K562 (cell line): ENCODE measurements around the gene CLCNKA. TPM values are rescaled to one million over a fixed set of nuclear protein-coding genes. Genes with fewer than 3 reads are reported as not detected.
A peak's percentile ranks its signal among the peaks of the same experiment; 100 is the strongest.

Experiments used
- CEBPZ ChIP-seq: fragments of 150-350 bp; IDR thresholded peaks from 2 replicates; pipeline ENCODE4 v1.6.1; 2014; ENCODE audit warnings: low read depth, mild to moderate bottlenecking, low read length, borderline replicate concordance
- GABPB1 ChIP-seq: sonication (generic); formaldehyde crosslinking; IDR thresholded peaks from 2 replicates; pipeline ENCODE4 v1.8.0; 2022; ENCODE audit warnings: mild to moderate bottlenecking, missing genetic modification reagents
- HOXB6 ChIP-seq: fragments of 250-450 bp; sonication (Bioruptor Pico); IDR thresholded peaks from 2 replicates; pipeline ENCODE4 v1.5.1; 2022; ENCODE audit warnings: mild to moderate bottlenecking, borderline replicate concordance
- KDM1A ChIP-seq, 2 experiments: fragments of 450-650 bp; IDR thresholded peaks; 2 replicates each; pipeline ENCODE4 v1.6.1; 2016; ENCODE audit warnings: mild to moderate bottlenecking in 2 of 2
- LEF1 ChIP-seq: fragments of 450-650 bp; IDR thresholded peaks from 2 replicates; pipeline ENCODE4 v1.6.1; 2016; ENCODE audit warnings: mild to moderate bottlenecking
- MLX ChIP-seq, 2 experiments: fragments of 450-650 bp in 1 of 2; sonication (generic) in 1 of 2; formaldehyde crosslinking; conservative IDR thresholded peaks; 2 replicates each; pipeline versions ENCODE4 v1.4.0 to v1.8.1; 2020 to 2022; ENCODE audit warnings: mild to moderate bottlenecking in 1 of 2, missing genetic modification reagents in 1 of 2
- MYBL2 ChIP-seq, 2 experiments: fragments of 450-650 bp in 1 of 2; sonication (generic) in 1 of 2; formaldehyde crosslinking in 1 of 2; IDR thresholded peaks; 2 replicates each; pipeline versions ENCODE4 v1.6.1 to v1.8.1; 2017 to 2022; ENCODE audit warnings: borderline replicate concordance in 1 of 2, inconsistent platforms in 1 of 2, low read depth in 1 of 2, mild to moderate bottlenecking in 1 of 2, missing genetic modification reagents in 1 of 2, moderate library complexity in 1 of 2
- RBM25 ChIP-seq: fragments of 200-400 bp; formaldehyde crosslinking; IDR thresholded peaks from 2 replicates; pipeline ENCODE4 v1.6.1; 2018; ENCODE audit warnings: low read length, low read depth, moderate library complexity; ENCODE audit not compliant: severe bottlenecking
- RUNX1 ChIP-seq: sonication (generic); IDR thresholded peaks from 2 replicates; pipeline ENCODE4 v1.6.1; 2016; ENCODE audit warnings: antibody characterized with exemption, low read depth
- SIX5 ChIP-seq, 2 experiments: IDR thresholded peaks; 2 replicates each; pipeline ENCODE4 v1.6.1; 2011; ENCODE audit warnings: low read length in 2 of 2, borderline replicate concordance in 1 of 2, low read depth in 1 of 2, mild to moderate bottlenecking in 1 of 2, moderate library complexity in 1 of 2; ENCODE audit not compliant: insufficient read depth in 1 of 2
- UBTF ChIP-seq, 2 experiments: IDR thresholded peaks; 2 replicates each; pipeline ENCODE4 v1.6.1; 2012; ENCODE audit warnings: improper control_type of control experiment in 2 of 2, low read depth in 2 of 2, low read length in 2 of 2, borderline replicate concordance in 1 of 2
- USF2 ChIP-seq: sonication (generic); formaldehyde crosslinking; IDR thresholded peaks from 2 replicates; pipeline ENCODE4 v1.5.0; 2020; ENCODE audit warnings: missing genetic modification reagents
- ZBED1 ChIP-seq: IDR thresholded peaks from 2 replicates; pipeline ENCODE4 v1.6.1; 2014
- ZBTB9 ChIP-seq: fragments of 450-650 bp; formaldehyde crosslinking; IDR thresholded peaks from 2 replicates; pipeline ENCODE4 v1.4.0; 2020; ENCODE audit warnings: mild to moderate bottlenecking, moderate library complexity
- ZFP1 ChIP-seq: fragments of 450-650 bp; formaldehyde crosslinking; IDR thresholded peaks from 2 replicates; pipeline ENCODE4 v1.4.0; 2020; ENCODE audit warnings: mild to moderate bottlenecking, mixed read lengths
- ZFP36 ChIP-seq: fragments of 150-350 bp; IDR thresholded peaks from 2 replicates; pipeline ENCODE4 v1.6.1; 2018; ENCODE audit warnings: low read length, low read depth; ENCODE audit not compliant: partially characterized antibody
- ZKSCAN1 ChIP-seq: fragments of 150-350 bp; IDR thresholded peaks from 2 replicates; pipeline ENCODE4 v1.6.1; 2016; ENCODE audit warnings: low read depth, low read length
- ZNF354B ChIP-seq: fragments of 250-450 bp; sonication (Bioruptor Pico); IDR thresholded peaks from 2 replicates; pipeline ENCODE4 v1.4.0; 2020
- ZNF780A ChIP-seq: fragments of 250-450 bp; sonication (Bioruptor Pico); IDR thresholded peaks from 2 replicates; pipeline ENCODE4 v1.5.0; 2021; ENCODE audit warnings: mild to moderate bottlenecking
- polyA plus RNA-seq, 8 experiments: library from polyadenylated mRNA; depleted of rRNA in 4 of 8; stranded (reverse) in 5 of 8; unstranded in 3 of 8; fragments of >200 nt; fragmentation: Nextera tagmentation in 2 of 8; fragmentation: Illumina TruSeq in 1 of 8; extraction: Ambion mirVana in 2 of 8; extraction: Trizol in 1 of 8; gene quantifications; 2 replicates each; pipeline versions ENCODE4 v1.2.1 to v1.2.3, GENCODE V29; 2011 to 2014; ENCODE audit warnings: inconsistent platforms in 1 of 8, missing spikeins in 1 of 8
- total RNA-seq, 7 experiments: library from RNA; depleted of rRNA in 6 of 7; stranded (reverse); fragments of >200 nt in 6 of 7; fragmentation: Illumina TruSeq in 2 of 7; extraction: Trizol in 2 of 7; gene quantifications; 2 replicates each; pipeline versions ENCODE4 v1.2.1 to v1.2.3, GENCODE V29; 2011 to 2021; ENCODE audit warnings: low replicate concordance in 1 of 7

The CLCNKA gene
- total and polyA plus RNA-seq, 9 of the 15 experiments (the other 6 are each of a cell fraction or from before 2014, with no cell fraction given): 0.03 to 0.37 (median 0.10) TPM; not detected in 3

GRCh38 chr1:15997637-15998280 is 24.1 kb upstream of the CLCNKA start (continued):
- TF ChIP-seq UBTF (IDR thresholded peaks at IDR 0.05; ENCODE audit: borderline replicate concordance in 1 of 2, low read depth in 2 of 2, low read length in 2 of 2) (no peak), ZFP36 (no peak), RBM25 (peak; percentile 73), ZNF354B (CRISPR knock-in tag) (no peak), ZKSCAN1 (no peak), ZNF780A (CRISPR knock-in tag) (no peak), KDM1A (IDR thresholded peaks at IDR 0.05) (peak in 1 of 2 experiments; percentile 7; a peak in 1 of 4 replicates), ZFP1 (CRISPR knock-in tag) (no peak), GABPB1 (no peak), LEF1 (no peak), ZBED1 (no peak), SIX5 (IDR thresholded peaks at IDR 0.05; ENCODE audit: borderline replicate concordance in 1 of 2, insufficient read depth in 1 of 2, low read depth in 1 of 2, low read length in 2 of 2) (no peak), ZBTB9 (no peak), MYBL2 (IDR thresholded peaks at IDR 0.05; ENCODE audit: low read depth) (no peak), MYBL2 (CRISPR knock-in tag; IDR thresholded peaks at IDR 0.05; ENCODE audit: borderline replicate concordance) (no peak), RUNX1 (no peak), HOXB6 (CRISPR knock-in tag) (no peak), USF2 (no peak), MLX (CRISPR knock-in tag; conservative IDR thresholded peaks at IDR 0.05) (no peak), CEBPZ (no peak)
